NCI-H2227 (cell line): ENCODE data around the gene OR1L6.

Source experiments
- DNase-seq: peaks from one replicate; lab custom pipeline; 2025; ENCODE audit not compliant: unreplicated experiment; lab: John Stamatoyannopoulos, UW

Gene OR1L6

GRCh38 chr9:122742003-122742402 is at the start of gene OR1L6:
OR1L6 (plus strand) TSS chr9:122742303; CDS start chr9:122749848, 7,545 bp downstream.
- DNase-seq = no peak

- DNase-seq = no peak
These were observed 46.4 kb upstream of the OR1L6 start for GRCh38 chr9:122695696-122696095.

- no peak for DNase-seq
These were observed 24.1 kb upstream of the OR1L6 start for GRCh38 chr9:122718038-122718437.

- no peak for DNase-seq
These were observed 22.9 kb upstream of the OR1L6 start for GRCh38 chr9:122719218-122719617.

GRCh38 chr9:122723690-122724089 is 18.4 kb upstream of the OR1L6 start, which contains the start of gene OR1L4:
OR1L4 (plus strand) TSS chr9:122723990; CDS start chr9:122723990, 0 bp downstream.
- DNase-seq = no peak

- DNase-seq = no peak
These were observed 12.7 kb downstream of the OR1L6 start for GRCh38 chr9:122754825-122755224.

- DNase-seq = no peak
These were observed 25.7 kb downstream of the OR1L6 start for GRCh38 chr9:122767817-122768216.

GRCh38 chr9:122777052-122777451 is 34.9 kb downstream of the OR1L6 start:
- no peak for DNase-seq

- no peak for DNase-seq
These were observed 36.0 kb downstream of the OR1L6 start for GRCh38 chr9:122777935-122778627.

- DNase-seq = no peak
These were observed 37.1 kb downstream of the OR1L6 start for GRCh38 chr9:122779181-122779580.

GRCh38 chr9:122780026-122780425 is 37.9 kb downstream of the OR1L6 start:
- no peak for DNase-seq

- DNase-seq = no peak
These were observed 39.6 kb downstream of the OR1L6 start for GRCh38 chr9:122781671-122782070.

GRCh38 chr9:122785269-122785668 is 43.2 kb downstream of the OR1L6 start:
- DNase-seq = no peak

- DNase-seq = no peak
These were observed 44.2 kb downstream of the OR1L6 start for GRCh38 chr9:122786338-122786737.

GRCh38 chr9:122788831-122789230 is 46.7 kb downstream of the OR1L6 start, which contains the start of gene OR5C1:
OR5C1 (plus strand) TSS chr9:122788933; CDS start chr9:122788933, 0 bp downstream.
- no peak for DNase-seq

- no peak for DNase-seq
These were observed 47.3 kb downstream of the OR1L6 start for GRCh38 chr9:122789256-122790046.

GRCh38 chr9:122791872-122792669 is 50.0 kb downstream of the OR1L6 start:
- DNase-seq = no peak

- no peak for DNase-seq
These were observed 55.4 kb downstream of the OR1L6 start for GRCh38 chr9:122797316-122798063.
